GM12892 (cell line): Measurements from ENCODE around the gene AP2A2.

Experiments
- POLR2A ChIP-seq: IDR thresholded peaks from 2 replicates; pipeline ENCODE4 v1.6.1; 2011; ENCODE audit warnings: low read depth, low read length, control low read depth
- POLR2AphosphoS5 ChIP-seq: IDR thresholded peaks from 2 replicates; pipeline ENCODE4 v1.6.1; 2011; ENCODE audit warnings: low read depth, low read length, control low read depth

GRCh38 chr11:1053121-1053901, 127.6 kb downstream of the AP2A2 start:
- no peak for TF ChIP-seq POLR2A
- TF ChIP-seq POLR2AphosphoS5, result no peak
